Smooth muscle cell (in vitro differentiated cells): ENCODE results near the gene DIDO1. TPM values are rescaled to one million over a fixed set of nuclear protein-coding genes. Genes with fewer than 3 reads are reported as not detected.

Experiments
- DNase-seq: peaks from one replicate; lab custom pipeline; 2025; ENCODE audit not compliant: unreplicated experiment; lab: John Stamatoyannopoulos, UW
- H2AFZ ChIP-seq: fragments of 200-600 bp; sonication (generic); 2 replicates; pipeline ENCODE4 v1.6.0; 2016; ENCODE audit warnings: antibody characterized with exemption, low read depth, mild to moderate bottlenecking
- H3F3A ChIP-seq: fragments of 200-600 bp; sonication (generic); 2 replicates; pipeline ENCODE4 v1.6.0; 2017; ENCODE audit warnings: antibody characterized with exemption, low read depth
- H3K27ac ChIP-seq: fragments of 200-600 bp; sonication (generic); 2 replicates; pipeline ENCODE4 v1.5.1; 2016; ENCODE audit warnings: low read depth, mild to moderate bottlenecking
- H3K27me3 ChIP-seq: fragments of 200-600 bp; sonication (generic); 2 replicates; pipeline ENCODE4 v1.6.1; 2016; ENCODE audit warnings: low read depth, mild to moderate bottlenecking
- H3K36me3 ChIP-seq: fragments of 200-600 bp; sonication (generic); 2 replicates; pipeline ENCODE4 v1.5.1; 2016; ENCODE audit warnings: low read depth
- H3K4me1 ChIP-seq: fragments of 200-600 bp; sonication (generic); 2 replicates; pipeline ENCODE4 v1.5.1; 2016; ENCODE audit warnings: low read depth
- H3K4me2 ChIP-seq: fragments of 200-600 bp; sonication (generic); 2 replicates; pipeline ENCODE4 v1.6.0; 2016; ENCODE audit warnings: mild to moderate bottlenecking
- H3K4me3 ChIP-seq: fragments of 200-600 bp; sonication (generic); 2 replicates; pipeline ENCODE4 v1.5.1; 2016; ENCODE audit warnings: mild to moderate bottlenecking
- H3K79me2 ChIP-seq: fragments of 200-600 bp; sonication (generic); 2 replicates; pipeline ENCODE4 v1.6.0; 2016; ENCODE audit warnings: low read depth, mild to moderate bottlenecking
- H3K9ac ChIP-seq: fragments of 200-600 bp; sonication (generic); 2 replicates; pipeline ENCODE4 v1.6.0; 2016; ENCODE audit warnings: low read depth
- H3K9me3 ChIP-seq: fragments of 200-600 bp; sonication (generic); replicated peaks from 2 replicates; pipeline ENCODE4 v1.5.1; 2016; ENCODE audit warnings: low read depth
- H4K20me1 ChIP-seq: fragments of 200-600 bp; sonication (generic); 2 replicates; pipeline ENCODE4 v1.6.0; 2016; ENCODE audit warnings: low read depth
- WGBS: methylation state at CpG from one replicate; pipeline ENCODE4 v1.1.7; 2016; ENCODE audit warnings: low lambda C conversion rate; 5-methylcytosine and 5-hydroxymethylcytosine counted together
- polyA plus RNA-seq: library from polyadenylated mRNA; unstranded; fragments of >200 nt; fragmentation: Nextera tagmentation; extraction: Ambion mirVana; gene quantifications from 2 replicates; pipeline ENCODE4 v1.2.1, GENCODE V29; 2016
- total RNA-seq: library from RNA; depleted of rRNA; stranded (reverse); fragments of >200 nt; gene quantifications from 2 replicates; pipeline ENCODE4 v1.2.3, GENCODE V29; 2014
- TF ChIP-seq, protein P1 (sequence below): fragments of 200-600 bp; sonication (generic); IDR thresholded peaks from 2 replicates; pipeline ENCODE4 v1.5.1; 2017; ENCODE audit warnings: borderline replicate concordance, mild to moderate bottlenecking, antibody characterized with exemption; ENCODE audit not compliant: insufficient read depth, poor library complexity, severe bottlenecking

DIDO1 gene
- total and polyA plus RNA-seq, 2 experiments from 2014 or later = 16.0 to 25.8 TPM

GRCh38 chr20:62832212-62832922 is 93.9 kb downstream of the DIDO1 start:
- H3K9me3 ChIP-seq = no peaks in the 10 kb centered on the region
- H4K20me1 ChIP-seq = no peaks in the 10 kb centered on the region
- no peak overlapping the region for H3K4me3 ChIP-seq
- no peak for DNase-seq
- TF ChIP-seq, protein P1, sequence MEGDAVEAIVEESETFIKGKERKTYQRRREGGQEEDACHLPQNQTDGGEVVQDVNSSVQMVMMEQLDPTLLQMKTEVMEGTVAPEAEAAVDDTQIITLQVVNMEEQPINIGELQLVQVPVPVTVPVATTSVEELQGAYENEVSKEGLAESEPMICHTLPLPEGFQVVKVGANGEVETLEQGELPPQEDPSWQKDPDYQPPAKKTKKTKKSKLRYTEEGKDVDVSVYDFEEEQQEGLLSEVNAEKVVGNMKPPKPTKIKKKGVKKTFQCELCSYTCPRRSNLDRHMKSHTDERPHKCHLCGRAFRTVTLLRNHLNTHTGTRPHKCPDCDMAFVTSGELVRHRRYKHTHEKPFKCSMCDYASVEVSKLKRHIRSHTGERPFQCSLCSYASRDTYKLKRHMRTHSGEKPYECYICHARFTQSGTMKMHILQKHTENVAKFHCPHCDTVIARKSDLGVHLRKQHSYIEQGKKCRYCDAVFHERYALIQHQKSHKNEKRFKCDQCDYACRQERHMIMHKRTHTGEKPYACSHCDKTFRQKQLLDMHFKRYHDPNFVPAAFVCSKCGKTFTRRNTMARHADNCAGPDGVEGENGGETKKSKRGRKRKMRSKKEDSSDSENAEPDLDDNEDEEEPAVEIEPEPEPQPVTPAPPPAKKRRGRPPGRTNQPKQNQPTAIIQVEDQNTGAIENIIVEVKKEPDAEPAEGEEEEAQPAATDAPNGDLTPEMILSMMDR = no peak
- WGBS = 73% methylated on average over 21 of the region's 22 CpGs
- no peaks in the 10 kb centered on the region for H3K4me1 ChIP-seq
- no peak overlapping the region for H3K27ac ChIP-seq
- no peaks in the 10 kb centered on the region for H3K27me3 ChIP-seq
- no peak overlapping the region for H3K4me2 ChIP-seq
- no peaks in the 10 kb centered on the region for H3K36me3 ChIP-seq
- H2AFZ ChIP-seq = no peak overlapping the region
- no peak overlapping the region for H3K9ac ChIP-seq
- H3K79me2 ChIP-seq = no peaks in the 10 kb centered on the region
- no peaks in the 10 kb centered on the region for H3F3A ChIP-seq

DNA sequence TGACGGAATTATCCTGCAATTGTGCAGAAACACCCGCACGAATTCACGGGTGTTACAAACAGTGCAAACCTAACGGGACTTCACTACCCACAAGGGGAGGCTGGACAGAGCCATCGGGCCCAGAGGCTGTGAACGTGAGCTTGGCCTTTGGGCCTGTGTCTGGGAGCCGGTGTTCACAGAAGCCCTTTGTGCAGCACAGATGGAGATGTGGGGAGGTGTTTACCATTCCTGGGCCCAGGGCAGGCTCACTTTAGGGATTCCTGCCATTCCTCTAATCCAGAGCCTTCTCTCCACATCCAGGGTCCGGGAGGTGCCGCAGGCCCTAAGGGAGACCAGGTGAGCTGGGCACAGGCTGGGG is 94.5 kb downstream of the DIDO1 start:
- WGBS = 85% methylated on average over 10 of the region's 10 CpGs
- H3K27ac ChIP-seq = no peak overlapping the region
- H3F3A ChIP-seq = no peaks in the 10 kb centered on the region
- TF ChIP-seq, protein P1 = no peak
- no peak for DNase-seq
- no peak overlapping the region for H3K4me3 ChIP-seq
- no peak overlapping the region for H3K9ac ChIP-seq
- H3K36me3 ChIP-seq = no peaks in the 10 kb centered on the region
- no peak overlapping the region for H2AFZ ChIP-seq
- H3K4me1 ChIP-seq = no peaks in the 10 kb centered on the region
- no peaks in the 10 kb centered on the region for H3K9me3 ChIP-seq
- H3K27me3 ChIP-seq = no peaks in the 10 kb centered on the region
- no peak overlapping the region for H3K4me2 ChIP-seq
- H4K20me1 ChIP-seq = no peaks in the 10 kb centered on the region
- no peaks in the 10 kb centered on the region for H3K79me2 ChIP-seq

- Histone ChIP-seq H3K79me2 (no peaks in the 10 kb centered on the region), H3K27me3 (no peaks in the 10 kb centered on the region), H3K27ac (no peak overlapping the region), H4K20me1 (no peaks in the 10 kb centered on the region), H3K9ac (no peak overlapping the region), H2AFZ (no peak overlapping the region), H3K4me2 (no peak overlapping the region), H3K36me3 (no peaks in the 10 kb centered on the region), H3F3A (no peaks in the 10 kb centered on the region), H3K4me3 (no peak overlapping the region), H3K9me3 (no peaks in the 10 kb centered on the region), H3K4me1 (no peaks in the 10 kb centered on the region)
- WGBS = 89% methylated on average over 10 of the region's 10 CpGs
- no peak for DNase-seq
- TF ChIP-seq, protein P1 = no peak
Observed at GRCh38 chr20:62831361-62831788, 94.9 kb downstream of the DIDO1 start.

DNA sequence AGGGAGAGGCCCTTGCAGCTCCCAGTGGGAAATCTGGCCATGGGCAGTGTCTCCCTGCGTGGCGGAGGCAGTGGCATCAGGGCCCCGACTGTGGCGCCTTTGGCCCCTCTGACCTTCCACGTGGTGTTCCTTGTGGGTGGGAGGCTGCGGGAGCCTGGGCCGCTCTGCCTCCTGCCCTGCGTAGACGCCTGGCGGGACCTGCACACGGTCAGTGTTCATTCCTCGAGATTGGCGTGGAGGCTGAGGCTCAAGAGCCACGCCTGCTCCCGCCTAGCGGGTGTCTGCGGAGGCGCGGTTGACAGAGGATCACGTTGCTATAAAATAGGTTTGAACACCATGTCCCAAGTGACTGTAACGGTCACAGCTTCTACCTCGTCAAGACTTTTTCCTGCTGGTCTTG is 95.5 kb downstream of the DIDO1 start:
- Histone ChIP-seq H4K20me1 (no peaks in the 10 kb centered on the region), H3K4me3 (no peak overlapping the region), H3K27ac (no peak overlapping the region), H3K9me3 (no peaks in the 10 kb centered on the region), H3K9ac (no peak overlapping the region), H2AFZ (no peak overlapping the region), H3F3A (no peaks in the 10 kb centered on the region), H3K27me3 (no peaks in the 10 kb centered on the region), H3K4me1 (no peaks in the 10 kb centered on the region), H3K36me3 (no peaks in the 10 kb centered on the region), H3K4me2 (no peak overlapping the region), H3K79me2 (no peaks in the 10 kb centered on the region)
- TF ChIP-seq, protein P1 = no peak
- WGBS = 91% methylated on average over 22 of the region's 22 CpGs
- no peak for DNase-seq
